Measurements from ENCODE around the gene YIF1A. TPM values are rescaled to one million over a fixed set of nuclear protein-coding genes. Genes with fewer than 3 reads are reported as not detected.

The YIF1A gene
- total RNA-seq, 1 experiment from 2014 or later: 64.3 TPM

DNA sequence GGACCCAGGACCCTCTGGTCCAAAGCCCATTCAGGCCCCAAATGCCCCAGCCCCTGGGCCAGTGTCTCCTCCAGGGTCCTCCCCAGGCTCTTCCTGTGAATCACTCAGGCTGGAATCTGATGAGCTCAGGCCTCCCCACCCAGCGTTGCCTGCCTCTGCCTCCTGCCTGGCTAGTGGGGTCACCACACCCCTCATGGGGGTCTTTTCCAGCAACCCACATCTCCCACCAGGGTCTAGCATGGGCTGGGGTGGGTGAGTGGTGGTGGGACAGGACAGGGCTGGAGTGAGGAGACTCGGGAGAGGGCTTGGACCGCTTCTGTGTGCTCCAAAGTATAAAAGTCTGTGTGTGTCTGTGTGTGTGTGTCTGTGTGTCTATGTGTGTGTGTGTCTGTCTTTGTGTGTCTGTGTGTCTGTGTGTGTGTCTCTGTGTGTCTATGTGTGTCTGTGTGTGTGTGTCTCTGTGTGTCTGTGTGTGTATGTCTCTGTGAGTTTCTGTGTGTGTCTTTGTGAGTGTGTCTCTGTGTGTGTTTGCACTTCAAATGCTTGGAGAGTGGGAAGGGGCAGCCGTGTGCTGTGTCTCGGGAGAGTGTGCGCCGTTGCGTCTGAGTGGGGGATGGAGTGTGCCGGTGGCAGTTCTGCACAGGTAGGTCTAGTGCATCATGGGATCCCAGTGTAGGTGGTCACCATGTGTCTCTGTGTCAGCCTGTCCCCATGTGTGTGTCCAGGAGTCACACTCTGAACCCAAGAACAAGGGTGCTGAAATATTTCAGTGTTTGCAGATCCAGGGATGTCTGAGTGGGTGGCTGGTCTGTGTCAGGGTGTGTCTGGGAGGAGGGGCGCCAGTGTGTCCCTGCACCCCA lies 38.5 kb upstream of the YIF1A start:
- Histone ChIP-seq H3T11ph (ENCODE audit: low read length) (no peak overlapping the region), H3K9me3 (ENCODE audit: control insufficient read depth, low read depth, low read length) (no peaks in the 10 kb centered on the region), H3K4ac (ENCODE audit: low read depth, low read length) (no peak overlapping the region), H2BK5ac (ENCODE audit: insufficient read length, low read length) (no peak overlapping the region), H2AFZ (ENCODE audit: low read length) (no peak overlapping the region), H4K5ac (ENCODE audit: insufficient read length, low read depth, low read length) (no peak overlapping the region), H3K14ac (ENCODE audit: insufficient read depth, low read length) (no peak overlapping the region), H2BK120ac (ENCODE audit: low read depth, low read length, poor library complexity, severe bottlenecking) (no peak overlapping the region), H3K56ac (ENCODE audit: insufficient read length, low read depth, low read length) (no peak overlapping the region), H3K23me2 (ENCODE audit: insufficient read length, low read depth, low read length, poor library complexity, severe bottlenecking) (no peaks in the 10 kb centered on the region), H2BK20ac (ENCODE audit: low read depth, low read length, poor library complexity, severe bottlenecking) (no peak overlapping the region), H2BK15ac (ENCODE audit: low read depth, low read length) (no peak overlapping the region), H4K20me1 (ENCODE audit: control insufficient read depth, insufficient read depth, insufficient read length) (no peaks in the 10 kb centered on the region), H3K4me1 (ENCODE audit: insufficient read depth, low read length) (0 out of 2 replicates have a peak, but pooled peaks cover 3% of the 10 kb centered on the region), H3K27me3 (ENCODE audit: insufficient read depth, low read length) (no peaks in the 10 kb centered on the region), H3K27ac (ENCODE audit: insufficient read length, low read depth, low read length) (no peak overlapping the region), H2AK5ac (ENCODE audit: insufficient read length, low read length) (no peak overlapping the region), H3K79me1 (ENCODE audit: insufficient read depth, low read depth, low read length, poor library complexity, severe bottlenecking) (no peaks in the 10 kb centered on the region), H3K79me2 (ENCODE audit: insufficient read depth, low read length) (no peaks in the 10 kb centered on the region), H3K9ac (ENCODE audit: extremely low read depth, insufficient read length, low read length) (no peak overlapping the region), H3K18ac (ENCODE audit: insufficient read length, low read depth, low read length) (no peak overlapping the region), H3K23ac (ENCODE audit: insufficient read length, low read depth, low read length) (no peak overlapping the region), H4K8ac (replicated peaks; ENCODE audit: insufficient read length, low read depth, low read length) (no peak overlapping the region), H2BK12ac (ENCODE audit: insufficient read length, low read depth, low read length) (no peak overlapping the region), H3K4me2 (ENCODE audit: insufficient read depth, insufficient read length, low read length) (no peak overlapping the region), H4K91ac (ENCODE audit: insufficient read length, low read depth, low read length) (no peak overlapping the region)
- H3K4me3 Mint-ChIP-seq: peak overlapping the region in 1 of 2 experiments; percentile 10; a peak in 2 of 5 replicates
- no peak for DNase-seq
- WGBS (ENCODE audit: extremely low coverage, insufficient read length, low lambda C conversion rate): no CpG with 5 or more reads among the region's 10 CpGs
- H3K9me3 Mint-ChIP-seq: no peaks in the 10 kb centered on the region
- peaks cover 10% of the 10 kb centered on the region for H3K27me3 Mint-ChIP-seq (ENCODE audit: low read depth)
- H3K36me3 Mint-ChIP-seq (ENCODE audit: insufficient read depth in 1 of 3, low read depth in 3 of 3): no peaks in the 10 kb centered on the region; a peak in 1 of 7 replicates
- H3K4me1 Mint-ChIP-seq: peaks cover 9 to 20% of the 10 kb centered on the region in 2 experiments
- H3K27ac Mint-ChIP-seq: no peak overlapping the region; a peak in 1 of 7 replicates
- TF ChIP-seq CTCF (conservative IDR thresholded peaks at IDR 0.05): no peak

Data from H9 (cell line).